A673 (cell line): Measurements from ENCODE around the gene NPC1.

Experiments used
- CTCF ChIP-seq: fragments of 300-800, 200-600 bp; sonication (generic); conservative IDR thresholded peaks from 2 replicates; pipeline ENCODE4 v1.5.1; 2017; ENCODE audit warnings: low read depth, mild to moderate bottlenecking, antibody characterized with exemption, low read length, moderate library complexity, mixed read lengths
- EZH2 ChIP-seq: fragments of 200-600 bp; sonication (generic); IDR thresholded peaks from 2 replicates; pipeline ENCODE4 v1.6.1; 2017; ENCODE audit warnings: borderline replicate concordance, low read depth, mild to moderate bottlenecking, mixed read lengths, antibody characterized with exemption, low read length; ENCODE audit not compliant: poor library complexity, severe bottlenecking

- TF ChIP-seq CTCF (no peak), EZH2 (no peak)
These were observed 46.3 kb upstream of the NPC1 start for GRCh38 chr18:23632615-23633014.
